Measurements from ENCODE around the gene LGALS7. TPM values are rescaled to one million over a fixed set of nuclear protein-coding genes. Genes with fewer than 3 reads are reported as not detected.

Gene LGALS7
- polyA plus RNA-seq, 1 of the 3 experiments (the other 2 are of a cell fraction) = not detected

DNA sequence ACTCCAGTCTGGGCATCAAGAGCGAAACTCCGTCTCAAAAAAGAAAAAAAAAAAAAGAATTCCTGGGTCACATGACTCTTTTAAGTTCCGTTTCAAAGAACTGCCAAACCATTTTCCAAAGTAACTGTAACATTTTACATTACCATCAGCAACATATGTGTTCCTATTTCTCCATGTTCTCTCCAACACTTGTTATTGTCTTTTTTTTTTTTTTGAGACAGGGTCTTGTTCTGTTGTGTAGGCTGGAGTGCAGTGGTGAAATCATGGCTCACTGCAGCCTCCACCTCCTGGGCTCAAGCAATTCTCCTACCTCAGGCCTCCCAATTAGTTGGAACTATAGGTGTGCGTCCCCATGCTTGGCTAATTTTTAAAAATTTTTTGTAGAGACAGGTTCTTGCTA, 22.2 kb upstream of the LGALS7 start:
- Histone ChIP-seq H3K9me3 (no peaks in the 10 kb centered on the region), H3K79me2 (ENCODE audit: insufficient read depth) (no peaks in the 10 kb centered on the region), H3K27ac (ENCODE audit: low read depth in 2 of 2, low read length in 1 of 2) (no peak overlapping the region), H3K4me3 (ENCODE audit: low read depth in 2 of 2, low read length in 1 of 2) (no peak overlapping the region), H3K9me2 (no peaks in the 10 kb centered on the region), H3K9ac (no peak overlapping the region), H3K36me3 (replicated peaks in 1 of 2; ENCODE audit: control insufficient read depth in 1 of 2, insufficient read depth in 2 of 2, low read length in 1 of 2) (no peaks in the 10 kb centered on the region), H3K4me2 (no peak overlapping the region), H3K4me1 (ENCODE audit: control insufficient read depth in 1 of 2, insufficient read depth in 2 of 2, low read depth in 1 of 2, low read length in 1 of 2) (no peaks in the 10 kb centered on the region), H4K20me1 (ENCODE audit: insufficient read depth) (no peaks in the 10 kb centered on the region), H3K27me3 (ENCODE audit: insufficient read depth) (no peaks in the 10 kb centered on the region), H3F3A (replicated peaks; ENCODE audit: insufficient read depth) (no peaks in the 10 kb centered on the region), H2AFZ (ENCODE audit: low read depth) (no peak overlapping the region)
- WGBS (ENCODE audit: low lambda C conversion rate) = 65% methylated on average over 4 of the region's 4 CpGs
- DNase-seq = no peak
- POLR2A ChIA-PET = no interaction called here
- CTCF ChIA-PET = no interaction called here
- TF ChIP-seq REST (IDR thresholded peaks at IDR 0.05; ENCODE audit: low read depth, low read length) (no peak), PBX3 (IDR thresholded peaks at IDR 0.05) (no peak), YY1 (IDR thresholded peaks at IDR 0.05; ENCODE audit: low read depth) (no peak), JUND (IDR thresholded peaks at IDR 0.05) (no peak), NRF1 (IDR thresholded peaks at IDR 0.05; ENCODE audit: low read depth, low read length) (no peak), USF1 (IDR thresholded peaks at IDR 0.05; ENCODE audit: borderline replicate concordance, low read depth) (no peak), FOSL2 (IDR thresholded peaks at IDR 0.05; ENCODE audit: borderline replicate concordance, low read depth) (no peak), ZBTB33 (IDR thresholded peaks at IDR 0.05; ENCODE audit: borderline replicate concordance, low read depth) (no peak), CTCF (IDR thresholded peaks at IDR 0.05) (no peak)
- TF ChIP-seq, protein P1, sequence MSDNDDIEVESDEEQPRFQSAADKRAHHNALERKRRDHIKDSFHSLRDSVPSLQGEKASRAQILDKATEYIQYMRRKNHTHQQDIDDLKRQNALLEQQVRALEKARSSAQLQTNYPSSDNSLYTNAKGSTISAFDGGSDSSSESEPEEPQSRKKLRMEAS (IDR thresholded peaks at IDR 0.05; ENCODE audit: low read depth) = no peak

Data from SK-N-SH (cell line).